Keratinocyte (primary cell): ENCODE results near the gene TJP3. TPM values are rescaled to one million over a fixed set of nuclear protein-coding genes. Genes with fewer than 3 reads are reported as not detected.

Experiments used
- DNase-seq: peaks from one replicate; pipeline ENCODE4 v3.0.0-alpha.2; 2011; ENCODE audit warnings: low read depth, missing footprints, low spot score
- FAIRE-seq: peaks from 2 replicates; lab custom pipeline; 2011; peaks lifted over from hg19 to GRCh38; lab: Jason Lieb, UNC
- H2AFZ ChIP-seq: 2 replicates; pipeline ENCODE4 v1.6.0; 2012; ENCODE audit warnings: low read length, control low read depth, inconsistent platforms; ENCODE audit not compliant: control insufficient read depth
- H3K27ac ChIP-seq: 2 replicates; pipeline ENCODE4 v1.5.1; 2011; ENCODE audit warnings: low read length; ENCODE audit not compliant: control insufficient read depth, insufficient read depth
- H3K27me3 ChIP-seq: 3 replicates; pipeline ENCODE4 v1.6.0; 2011; ENCODE audit warnings: low read length; ENCODE audit not compliant: control insufficient read depth, insufficient read depth; ENCODE audit errors: extremely low read depth
- H3K36me3 ChIP-seq, 2 experiments: 2 replicates in 1 of 2; 3 replicates in 1 of 2; pipeline ENCODE4 v1.5.1; 2011; ENCODE audit warnings: low read length in 2 of 2, mild to moderate bottlenecking in 1 of 2; ENCODE audit not compliant: control insufficient read depth in 2 of 2, insufficient read depth in 2 of 2; ENCODE audit errors: extremely low read depth in 1 of 2
- H3K4me1 ChIP-seq: 3 replicates; pipeline ENCODE4 v1.5.1; 2011; ENCODE audit warnings: low read length; ENCODE audit not compliant: control insufficient read depth, insufficient read depth; ENCODE audit errors: extremely low read depth
- H3K4me2 ChIP-seq: 3 replicates; pipeline ENCODE4 v1.6.0; 2011; ENCODE audit warnings: low read depth, low read length; ENCODE audit not compliant: control insufficient read depth, insufficient read depth; ENCODE audit errors: extremely low read depth
- H3K4me3 ChIP-seq, 3 experiments: fragments of 200-600 bp in 1 of 3; sonication (generic) in 1 of 3; 2 replicates in 2 of 3; 3 replicates in 1 of 3; pipeline ENCODE4 v1.5.1; 2011 to 2016; ENCODE audit warnings: low read length in 3 of 3, mild to moderate bottlenecking in 3 of 3, control low read depth in 2 of 3, inconsistent platforms in 1 of 3, low read depth in 1 of 3, mixed read lengths in 1 of 3, mixed run types in 1 of 3, moderate library complexity in 1 of 3; ENCODE audit not compliant: control insufficient read depth in 2 of 3, insufficient read depth in 2 of 3; ENCODE audit errors: extremely low read depth in 1 of 3
- H3K79me2 ChIP-seq: 2 replicates; pipeline ENCODE4 v1.6.0; 2012; ENCODE audit warnings: low read length; ENCODE audit not compliant: control insufficient read depth, insufficient read depth
- H3K9ac ChIP-seq: 3 replicates; pipeline ENCODE4 v1.6.0; 2011; ENCODE audit warnings: low read length; ENCODE audit not compliant: control insufficient read depth, insufficient read depth; ENCODE audit errors: extremely low read depth
- H3K9me1 ChIP-seq: 3 replicates; pipeline ENCODE4 v1.6.0; 2011; ENCODE audit warnings: low read length; ENCODE audit not compliant: control insufficient read depth, insufficient read depth; ENCODE audit errors: extremely low read depth
- H3K9me3 ChIP-seq: 2 replicates; pipeline ENCODE4 v1.5.1; 2012; ENCODE audit warnings: low read depth, low read length; ENCODE audit not compliant: control insufficient read depth
- H4K20me1 ChIP-seq: 3 replicates; pipeline ENCODE4 v1.6.0; 2011; ENCODE audit warnings: low read length; ENCODE audit not compliant: control insufficient read depth, insufficient read depth; ENCODE audit errors: extremely low read depth
- CTCF ChIP-seq, 3 experiments: IDR thresholded peaks in 1 of 3; conservative IDR thresholded peaks in 1 of 3; optimal IDR thresholded peaks in 1 of 3; 2 replicates in 2 of 3; 3 replicates in 1 of 3; pipeline versions ENCODE3 to v1.5.1; 2011; ENCODE audit warnings: low read length in 3 of 3, mild to moderate bottlenecking in 3 of 3, moderate library complexity in 2 of 3, control low read depth in 1 of 3, inconsistent platforms in 1 of 3; ENCODE audit not compliant: insufficient read depth in 2 of 3; ENCODE audit errors: extremely low read depth in 1 of 3
- EZH2 ChIP-seq: IDR thresholded peaks from one replicate; pipeline ENCODE4 v1.6.1; 2012; ENCODE audit warnings: inconsistent platforms, mild to moderate bottlenecking, low read length, moderate library complexity
- dilution Hi-C: fragments of 300-500 bp; cut with MboI; formaldehyde crosslinking; loops from one replicate; pipeline ENCODE4 v1.7.0; 2020; ENCODE audit warnings: low sequenced_read_pairs; ENCODE audit not compliant: extremely low pct_ligation_motif_present
- polyA plus RNA-seq, 5 experiments: library from polyadenylated mRNA; depleted of rRNA in 3 of 5; stranded (reverse) in 3 of 5; stranded (forward) in 1 of 5; unstranded in 1 of 5; fragments of >200 nt; gene quantifications; 1 replicate in 1 of 5; 2 replicates in 3 of 5; 3 replicates in 1 of 5; pipeline versions ENCODE4 v1.2.1 to v1.2.3, GENCODE V29; 2011 to 2012; ENCODE audit warnings: missing spikeins in 2 of 5, low read depth in 1 of 5, low replicate concordance in 1 of 5

The TJP3 gene
- polyA plus RNA-seq, 1 donor (not counting 4 experiments of a cell fraction or from before 2014, with no cell fraction given) = 0.08 TPM

DNA sequence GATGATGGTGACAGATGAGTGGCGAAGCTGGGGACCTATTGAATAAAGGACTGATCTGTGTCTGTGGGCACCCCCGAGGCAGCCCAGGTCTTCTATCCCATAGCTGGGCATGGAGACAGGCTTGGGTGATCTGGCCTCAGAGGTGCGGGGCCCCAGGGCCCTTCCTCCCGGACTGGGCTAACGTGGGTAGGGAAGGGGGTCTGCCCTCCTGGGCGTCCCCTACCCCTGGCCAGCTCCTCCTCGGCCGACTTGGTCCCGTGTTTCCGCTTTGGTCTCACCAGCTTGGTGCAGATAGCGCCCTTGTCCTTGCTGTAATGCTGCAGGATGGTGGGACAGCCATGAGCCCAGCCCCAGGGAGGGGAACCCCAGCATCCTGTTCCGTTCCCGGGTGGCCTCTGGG, 74.7 kb downstream of the TJP3 start:
- Histone ChIP-seq H3K4me3 (no peak overlapping the region), H4K20me1 (no peaks in the 10 kb centered on the region), H3K4me1 (no peaks in the 10 kb centered on the region), H3K36me3 (no peaks in the 10 kb centered on the region), H3K9me1 (no peaks in the 10 kb centered on the region), H3K9ac (no peak overlapping the region), H3K27me3 (peaks cover 29% of the 10 kb centered on the region), H2AFZ (no peak overlapping the region), H3K4me2 (no peak overlapping the region), H3K9me3 (peaks cover 6% of the 10 kb centered on the region), H3K27ac (no peak overlapping the region), H3K79me2 (no peaks in the 10 kb centered on the region)
- no peak for FAIRE-seq
- TF ChIP-seq CTCF (optimal IDR thresholded peaks at IDR 0.05 in 1 of 3, IDR thresholded peaks at IDR 0.05 in 1 of 3, conservative IDR thresholded peaks at IDR 0.05 in 1 of 3; ENCODE audit: extremely low read depth in 1 of 3, insufficient read depth in 2 of 3, low read length in 3 of 3) = no peak
- TF ChIP-seq EZH2 = no peak
- no peak for DNase-seq
- dilution Hi-C loops = no loop called here

- no peaks in the 10 kb centered on the region for H3K9me1 ChIP-seq
- no peak overlapping the region for H3K4me3 ChIP-seq
- no peaks in the 10 kb centered on the region for H3K79me2 ChIP-seq
- dilution Hi-C loops = no loop called here
- no peak overlapping the region for H3K4me2 ChIP-seq
- H3K4me1 ChIP-seq = no peaks in the 10 kb centered on the region
- no peak for TF ChIP-seq EZH2
- TF ChIP-seq CTCF (optimal IDR thresholded peaks at IDR 0.05 in 1 of 3, IDR thresholded peaks at IDR 0.05 in 1 of 3, conservative IDR thresholded peaks at IDR 0.05 in 1 of 3; ENCODE audit: extremely low read depth in 1 of 3, insufficient read depth in 2 of 3, low read length in 3 of 3) = peak in 2 of 3 experiments; percentile 32 to 53
- H3K27me3 ChIP-seq = peaks cover 32% of the 10 kb centered on the region
- H3K27ac ChIP-seq = no peak overlapping the region
- no peak overlapping the region for H3K9ac ChIP-seq
- H2AFZ ChIP-seq = no peak overlapping the region
- peaks cover 6% of the 10 kb centered on the region for H3K9me3 ChIP-seq
- DNase-seq (no peak), FAIRE-seq (no peak)
- H3K36me3 ChIP-seq = no peaks in the 10 kb centered on the region
- no peaks in the 10 kb centered on the region for H4K20me1 ChIP-seq
These were observed 75.7 kb downstream of the TJP3 start for GRCh38 chr19:3783660-3784584.
